ENCODE measurements around the gene FAM171A1. TPM values are rescaled to one million over a fixed set of nuclear protein-coding genes. Genes with fewer than 3 reads are reported as not detected.

FAM171A1 gene
- polyA plus RNA-seq, 1 donor (not counting 4 experiments of a cell fraction or from before 2014, with no cell fraction given): 8.8 TPM

- Histone ChIP-seq H3K79me2 (ENCODE audit: control insufficient read depth, insufficient read depth, low read length) (no peaks in the 10 kb centered on the region), H3K4me1 (ENCODE audit: control insufficient read depth, extremely low read depth, insufficient read depth, low read length) (peaks cover 7% of the 10 kb centered on the region), H4K20me1 (ENCODE audit: control insufficient read depth, extremely low read depth, insufficient read depth, low read length) (no peaks in the 10 kb centered on the region), H3K4me2 (ENCODE audit: control insufficient read depth, extremely low read depth, insufficient read depth, low read depth, low read length) (no peak overlapping the region), H2AFZ (ENCODE audit: control insufficient read depth, low read length) (no peak overlapping the region), H3K9ac (ENCODE audit: control insufficient read depth, extremely low read depth, insufficient read depth, low read length) (no peak overlapping the region), H3K9me3 (ENCODE audit: control insufficient read depth, low read depth, low read length) (no peaks in the 10 kb centered on the region), H3K4me3 (ENCODE audit: control insufficient read depth in 2 of 3, extremely low read depth in 1 of 3, insufficient read depth in 2 of 3, low read depth in 1 of 3, low read length in 3 of 3) (no peak overlapping the region), H3K27ac (ENCODE audit: control insufficient read depth, insufficient read depth, low read length) (no peak overlapping the region), H3K9me1 (ENCODE audit: control insufficient read depth, extremely low read depth, insufficient read depth, low read length) (no peaks in the 10 kb centered on the region), H3K27me3 (ENCODE audit: control insufficient read depth, extremely low read depth, insufficient read depth, low read length) (no peaks in the 10 kb centered on the region), H3K36me3 (ENCODE audit: control insufficient read depth in 2 of 2, extremely low read depth in 1 of 2, insufficient read depth in 2 of 2, low read length in 2 of 2) (no peaks in the 10 kb centered on the region)
- FAIRE-seq: no peak
- no peak for TF ChIP-seq EZH2 (IDR thresholded peaks at IDR 0.05; ENCODE audit: low read length)
- TF ChIP-seq, protein P1, sequence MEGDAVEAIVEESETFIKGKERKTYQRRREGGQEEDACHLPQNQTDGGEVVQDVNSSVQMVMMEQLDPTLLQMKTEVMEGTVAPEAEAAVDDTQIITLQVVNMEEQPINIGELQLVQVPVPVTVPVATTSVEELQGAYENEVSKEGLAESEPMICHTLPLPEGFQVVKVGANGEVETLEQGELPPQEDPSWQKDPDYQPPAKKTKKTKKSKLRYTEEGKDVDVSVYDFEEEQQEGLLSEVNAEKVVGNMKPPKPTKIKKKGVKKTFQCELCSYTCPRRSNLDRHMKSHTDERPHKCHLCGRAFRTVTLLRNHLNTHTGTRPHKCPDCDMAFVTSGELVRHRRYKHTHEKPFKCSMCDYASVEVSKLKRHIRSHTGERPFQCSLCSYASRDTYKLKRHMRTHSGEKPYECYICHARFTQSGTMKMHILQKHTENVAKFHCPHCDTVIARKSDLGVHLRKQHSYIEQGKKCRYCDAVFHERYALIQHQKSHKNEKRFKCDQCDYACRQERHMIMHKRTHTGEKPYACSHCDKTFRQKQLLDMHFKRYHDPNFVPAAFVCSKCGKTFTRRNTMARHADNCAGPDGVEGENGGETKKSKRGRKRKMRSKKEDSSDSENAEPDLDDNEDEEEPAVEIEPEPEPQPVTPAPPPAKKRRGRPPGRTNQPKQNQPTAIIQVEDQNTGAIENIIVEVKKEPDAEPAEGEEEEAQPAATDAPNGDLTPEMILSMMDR (optimal IDR thresholded peaks at IDR 0.05 in 1 of 3, IDR thresholded peaks at IDR 0.05 in 1 of 3, conservative IDR thresholded peaks at IDR 0.05 in 1 of 3; ENCODE audit: extremely low read depth in 1 of 3, insufficient read depth in 2 of 3, low read length in 3 of 3): no peak
- DNase-seq (ENCODE audit: low read depth, low spot score): no peak
- dilution Hi-C loops (cut with MboI; ENCODE audit: extremely low pct_ligation_motif_present, low sequenced_read_pairs): no loop called here
These were observed 47.0 kb downstream of the FAM171A1 start for GRCh38 chr10:15324113-15324512.

GRCh38 chr10:15322356-15322755 lies 48.7 kb downstream of the FAM171A1 start:
- no peaks in the 10 kb centered on the region for H3K27me3 ChIP-seq (ENCODE audit: control insufficient read depth, extremely low read depth, insufficient read depth, low read length)
- H3K9me1 ChIP-seq (ENCODE audit: control insufficient read depth, extremely low read depth, insufficient read depth, low read length): no peaks in the 10 kb centered on the region
- TF ChIP-seq, protein P1 (optimal IDR thresholded peaks at IDR 0.05 in 1 of 3, IDR thresholded peaks at IDR 0.05 in 1 of 3, conservative IDR thresholded peaks at IDR 0.05 in 1 of 3; ENCODE audit: extremely low read depth in 1 of 3, insufficient read depth in 2 of 3, low read length in 3 of 3): no peak
- TF ChIP-seq EZH2 (IDR thresholded peaks at IDR 0.05; ENCODE audit: low read length): no peak
- no peak overlapping the region for H2AFZ ChIP-seq (ENCODE audit: control insufficient read depth, low read length)
- no peak overlapping the region for H3K4me2 ChIP-seq (ENCODE audit: control insufficient read depth, extremely low read depth, insufficient read depth, low read depth, low read length)
- H3K9me3 ChIP-seq (ENCODE audit: control insufficient read depth, low read depth, low read length): no peaks in the 10 kb centered on the region
- DNase-seq (ENCODE audit: low read depth, low spot score): no peak
- no peak for FAIRE-seq
- no peaks in the 10 kb centered on the region for H4K20me1 ChIP-seq (ENCODE audit: control insufficient read depth, extremely low read depth, insufficient read depth, low read length)
- peaks cover 7% of the 10 kb centered on the region for H3K4me1 ChIP-seq (ENCODE audit: control insufficient read depth, extremely low read depth, insufficient read depth, low read length)
- no peaks in the 10 kb centered on the region for H3K79me2 ChIP-seq (ENCODE audit: control insufficient read depth, insufficient read depth, low read length)
- no peak overlapping the region for H3K27ac ChIP-seq (ENCODE audit: control insufficient read depth, insufficient read depth, low read length)
- no peak overlapping the region for H3K9ac ChIP-seq (ENCODE audit: control insufficient read depth, extremely low read depth, insufficient read depth, low read length)
- dilution Hi-C loops (cut with MboI; ENCODE audit: extremely low pct_ligation_motif_present, low sequenced_read_pairs): no loop called here
- no peak overlapping the region for H3K4me3 ChIP-seq (ENCODE audit: control insufficient read depth in 2 of 3, extremely low read depth in 1 of 3, insufficient read depth in 2 of 3, low read depth in 1 of 3, low read length in 3 of 3)
- no peaks in the 10 kb centered on the region for H3K36me3 ChIP-seq (ENCODE audit: control insufficient read depth in 2 of 2, extremely low read depth in 1 of 2, insufficient read depth in 2 of 2, low read length in 2 of 2)
